Ascending aorta (tissue), 2 donors: ENCODE data around the gene FOXP1. TPM values are rescaled to one million over a fixed set of nuclear protein-coding genes. Genes with fewer than 3 reads are reported as not detected.

ENCODE experiments used
- DNase-seq, 2 donors: peaks; one replicate each; pipeline ENCODE4 v3.0.0-alpha.2; 2019; ENCODE audit warnings: low spot score in 2 of 2
- H3K27ac ChIP-seq, 2 donors: fragments of 200-600 bp; sonication (generic); one replicate each; pipeline ENCODE4 v1.5.1; 2016 to 2017; ENCODE audit warnings: mild to moderate bottlenecking in 1 of 2
- H3K27me3 ChIP-seq: fragments of 200-600 bp; sonication (generic); one replicate; pipeline ENCODE4 v1.5.1; 2017
- H3K36me3 ChIP-seq, 2 donors: fragments of 200-600 bp; sonication (generic); one replicate each; pipeline ENCODE4 v1.5.1; 2016
- H3K4me1 ChIP-seq, 2 donors: fragments of 200-600 bp; sonication (generic); one replicate each; pipeline ENCODE4 v1.5.1; 2016 to 2017; ENCODE audit warnings: mild to moderate bottlenecking in 1 of 2
- H3K4me3 ChIP-seq, 2 donors: fragments of 200-600 bp; sonication (generic); one replicate each; pipeline ENCODE4 v1.5.1; 2016 to 2017; ENCODE audit warnings: mild to moderate bottlenecking in 1 of 2
- H3K9me3 ChIP-seq, 2 donors: fragments of 200-600 bp; sonication (generic); one replicate each; pipeline ENCODE4 v1.5.1; 2016
- intact Hi-C: fragments of 100-400 bp; cut with DNase I; formaldehyde crosslinking; loops from one replicate; pipeline ENCODE4 v1.15.1; 2023
- total RNA-seq: library from RNA; depleted of rRNA; stranded (reverse); fragments of >200 nt; gene quantifications from one replicate; pipeline ENCODE4 v1.1.0, GENCODE V29; 2016
- TF ChIP-seq, protein P1 (sequence below), 3 experiments: fragments of 200-600 bp in 2 of 3; fragments of 450-650 bp in 1 of 3; sonication (generic) in 2 of 3; IDR thresholded peaks; one replicate each; pipeline ENCODE4 v1.5.1; 2016 to 2019; ENCODE audit warnings: antibody characterized with exemption in 3 of 3, mild to moderate bottlenecking in 1 of 3, moderate library complexity in 1 of 3

The FOXP1 gene
- total RNA-seq, 1 donor from 2014 or later, result 171 TPM

DNA sequence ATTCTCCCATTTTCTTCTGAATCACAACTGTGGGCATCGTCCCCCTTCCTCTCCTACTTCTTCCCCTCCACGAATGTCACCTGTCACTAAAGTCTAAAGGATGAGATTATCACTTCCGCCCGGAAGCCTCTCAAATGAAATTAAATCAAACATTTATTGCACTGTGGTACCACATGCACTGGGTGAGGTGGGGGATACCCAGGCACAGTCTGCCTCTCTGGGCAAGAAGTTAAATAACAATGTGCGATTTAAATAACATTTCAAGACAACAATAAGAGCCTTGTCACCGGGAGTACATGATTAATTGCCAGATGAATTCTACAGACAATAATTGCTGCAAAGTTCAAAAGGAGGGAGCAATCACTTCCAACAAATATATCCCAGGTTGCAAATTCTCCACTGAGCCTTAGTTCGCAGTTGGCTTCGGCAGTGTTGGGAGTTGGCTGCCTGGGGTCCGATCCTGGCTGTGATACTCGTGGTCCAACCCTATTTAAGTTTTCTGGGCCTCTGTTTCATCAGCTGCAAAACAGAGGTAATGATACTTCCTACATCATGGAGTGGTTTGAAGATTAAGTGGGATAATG is 77.7 kb downstream of the FOXP1 start:
- TF ChIP-seq, protein P1, sequence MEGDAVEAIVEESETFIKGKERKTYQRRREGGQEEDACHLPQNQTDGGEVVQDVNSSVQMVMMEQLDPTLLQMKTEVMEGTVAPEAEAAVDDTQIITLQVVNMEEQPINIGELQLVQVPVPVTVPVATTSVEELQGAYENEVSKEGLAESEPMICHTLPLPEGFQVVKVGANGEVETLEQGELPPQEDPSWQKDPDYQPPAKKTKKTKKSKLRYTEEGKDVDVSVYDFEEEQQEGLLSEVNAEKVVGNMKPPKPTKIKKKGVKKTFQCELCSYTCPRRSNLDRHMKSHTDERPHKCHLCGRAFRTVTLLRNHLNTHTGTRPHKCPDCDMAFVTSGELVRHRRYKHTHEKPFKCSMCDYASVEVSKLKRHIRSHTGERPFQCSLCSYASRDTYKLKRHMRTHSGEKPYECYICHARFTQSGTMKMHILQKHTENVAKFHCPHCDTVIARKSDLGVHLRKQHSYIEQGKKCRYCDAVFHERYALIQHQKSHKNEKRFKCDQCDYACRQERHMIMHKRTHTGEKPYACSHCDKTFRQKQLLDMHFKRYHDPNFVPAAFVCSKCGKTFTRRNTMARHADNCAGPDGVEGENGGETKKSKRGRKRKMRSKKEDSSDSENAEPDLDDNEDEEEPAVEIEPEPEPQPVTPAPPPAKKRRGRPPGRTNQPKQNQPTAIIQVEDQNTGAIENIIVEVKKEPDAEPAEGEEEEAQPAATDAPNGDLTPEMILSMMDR (IDR thresholded peaks at IDR 0.05), result no peak
- Histone ChIP-seq H3K36me3 (no peaks in the 10 kb centered on the region), H3K9me3 (no peaks in the 10 kb centered on the region), H3K4me1 (peaks cover 0 to 5% of the 10 kb centered on the region in 2 donors), H3K27ac (no peak overlapping the region), H3K27me3 (no peaks in the 10 kb centered on the region), H3K4me3 (no peak overlapping the region)
- DNase-seq, result no peak
- intact Hi-C loops, result no loop called here

DNA sequence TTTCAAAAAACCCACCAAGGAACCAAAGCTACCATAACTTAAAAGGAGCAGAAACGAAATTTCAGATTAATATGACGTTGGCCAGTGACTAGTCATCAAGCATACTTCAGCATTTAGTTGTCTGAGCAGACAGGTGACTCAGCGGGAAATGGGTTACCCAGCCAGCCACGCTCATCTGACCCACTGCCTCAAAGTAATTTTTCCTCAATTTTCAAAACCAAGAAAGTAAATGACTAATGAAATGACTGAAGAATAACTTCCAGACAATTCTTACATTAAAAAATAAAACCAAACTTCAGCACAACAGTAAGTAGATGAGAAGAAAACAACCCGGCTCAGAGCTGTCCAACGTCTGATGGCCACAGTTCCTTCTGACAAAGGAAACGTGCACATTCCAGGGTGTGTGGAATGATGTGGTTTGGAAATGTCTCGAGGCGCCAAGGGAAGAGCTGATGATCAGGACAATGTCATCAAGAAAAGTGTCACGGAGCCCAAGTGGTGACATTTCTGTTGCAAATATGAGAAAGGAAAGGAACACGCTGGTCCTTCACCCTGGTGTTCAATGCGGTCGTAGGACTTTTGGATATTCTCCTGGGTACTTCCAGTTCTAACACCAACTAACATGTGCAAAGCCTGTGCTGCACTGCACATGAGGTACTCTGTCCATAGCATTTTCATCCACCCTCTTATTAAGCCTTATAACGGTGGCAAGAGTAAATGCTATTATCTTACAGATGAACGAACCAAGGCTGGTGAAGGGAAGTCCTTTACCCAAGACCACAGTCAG is 79.1 kb downstream of the FOXP1 start:
- Histone ChIP-seq H3K4me1 (no peaks in the 10 kb centered on the region), H3K4me3 (no peak overlapping the region), H3K36me3 (no peaks in the 10 kb centered on the region), H3K27ac (peak overlapping the region; percentile 51 to 55), H3K27me3 (no peaks in the 10 kb centered on the region), H3K9me3 (no peaks in the 10 kb centered on the region)
- TF ChIP-seq, protein P1 (IDR thresholded peaks at IDR 0.05), result no peak
- intact Hi-C loops, result no loop called here
- peak in 1 of 2 donors; percentile 74 for DNase-seq

DNA sequence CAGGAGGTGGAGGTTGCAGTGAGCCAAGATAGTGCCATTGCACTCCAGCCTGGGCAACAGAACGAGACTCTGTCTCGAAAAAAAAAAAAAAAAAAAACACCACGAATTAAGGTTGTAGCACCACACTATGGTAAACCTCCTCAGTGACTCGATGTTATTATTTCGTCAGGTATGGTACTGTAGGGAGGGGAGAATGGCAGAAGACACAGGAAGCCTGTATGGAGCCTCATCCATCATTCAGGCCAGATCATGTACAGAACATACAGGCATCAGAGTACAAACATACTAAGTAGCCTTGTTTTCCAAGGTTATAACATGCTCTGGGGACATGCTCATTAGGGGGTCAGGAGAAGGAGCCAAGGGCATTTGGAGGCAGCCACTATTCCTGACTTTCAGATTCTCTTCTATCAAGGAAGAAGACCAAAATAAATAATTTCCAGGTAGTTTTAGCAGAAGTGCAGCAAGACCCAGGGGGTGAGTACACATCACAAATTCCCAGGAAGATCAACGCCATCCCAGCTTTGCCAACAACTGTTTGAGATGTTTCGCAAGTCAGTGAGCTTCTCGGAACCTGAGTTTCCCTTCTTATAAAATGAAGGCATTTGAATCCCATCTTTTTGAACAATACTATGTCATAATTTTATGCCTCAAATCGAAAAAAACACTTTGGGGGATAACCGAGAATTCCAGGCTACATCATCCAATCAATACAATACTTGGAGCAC is 79.8 kb downstream of the FOXP1 start:
- Histone ChIP-seq H3K4me1 (no peaks in the 10 kb centered on the region), H3K9me3 (no peaks in the 10 kb centered on the region), H3K27me3 (no peaks in the 10 kb centered on the region), H3K36me3 (no peaks in the 10 kb centered on the region), H3K4me3 (no peak overlapping the region), H3K27ac (peak overlapping the region; percentile 8 to 15)
- DNase-seq, result no peak
- TF ChIP-seq, protein P1 (IDR thresholded peaks at IDR 0.05), result no peak
- intact Hi-C loops, result no loop called here

DNA sequence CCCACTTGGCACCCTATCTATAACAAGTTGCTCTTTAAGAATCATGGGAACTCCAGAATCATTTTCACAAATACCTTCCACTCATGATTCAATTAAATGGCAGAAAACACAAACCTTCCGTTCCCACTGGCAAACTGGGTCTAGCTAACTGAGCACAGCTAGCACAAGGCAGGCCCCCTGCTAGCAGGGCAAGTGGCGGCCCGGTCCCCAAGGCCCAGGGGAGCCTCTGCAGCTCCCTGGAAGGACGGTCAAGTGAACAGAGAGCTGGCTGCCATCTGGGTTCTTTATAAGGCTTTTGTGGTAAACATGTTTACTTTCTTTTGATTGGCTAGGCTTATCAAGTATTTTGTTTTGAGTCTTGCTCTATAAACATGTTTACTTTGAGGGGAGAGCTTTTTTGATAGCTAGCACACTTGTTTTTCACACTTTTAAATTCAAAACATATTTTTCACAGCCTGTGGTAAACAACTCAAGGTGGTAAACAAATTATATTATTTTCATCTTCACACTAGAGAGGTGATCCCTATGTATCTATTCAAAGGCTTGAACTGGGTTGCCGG is 81.4 kb downstream of the FOXP1 start:
- Histone ChIP-seq H3K9me3 (no peaks in the 10 kb centered on the region), H3K36me3 (no peaks in the 10 kb centered on the region), H3K27me3 (no peaks in the 10 kb centered on the region), H3K4me1 (peaks cover 4 to 12% of the 10 kb centered on the region in 2 donors), H3K4me3 (no peak overlapping the region), H3K27ac (no peak overlapping the region)
- no peak for DNase-seq
- TF ChIP-seq, protein P1 (IDR thresholded peaks at IDR 0.05), result no peak
- intact Hi-C loops, result no loop called here

DNA sequence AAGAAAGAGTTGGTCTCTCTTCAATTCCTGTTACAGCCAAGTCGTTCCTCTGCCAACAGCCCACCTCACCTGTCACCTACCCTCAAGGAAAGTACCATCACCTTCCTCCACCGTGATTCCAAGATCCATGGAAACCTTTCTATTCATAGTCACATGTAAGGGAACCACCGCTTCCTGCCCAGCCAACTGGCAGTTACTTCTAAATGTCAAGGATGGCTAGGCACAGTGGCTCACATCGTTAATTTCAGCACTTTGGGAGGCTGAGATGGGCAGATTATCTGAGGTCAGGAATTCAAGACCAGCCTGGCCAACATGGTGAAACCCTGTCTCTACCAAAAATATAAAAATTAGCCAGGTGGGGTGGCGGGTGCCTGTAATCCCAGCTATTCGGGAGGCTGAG is 82.8 kb downstream of the FOXP1 start:
- intact Hi-C loops, result no loop called here
- Histone ChIP-seq H3K27me3 (no peaks in the 10 kb centered on the region), H3K4me3 (no peak overlapping the region), H3K9me3 (no peaks in the 10 kb centered on the region), H3K4me1 (peaks cover 9 to 24% of the 10 kb centered on the region in 2 donors), H3K27ac (no peak overlapping the region), H3K36me3 (no peaks in the 10 kb centered on the region)
- no peak for DNase-seq
- TF ChIP-seq, protein P1 (IDR thresholded peaks at IDR 0.05), result no peak
